Measurements from ENCODE around the gene MAD1L1.
A peak's percentile ranks its signal among the peaks of the same experiment; 100 is the strongest.

Gene MAD1L1

DNA sequence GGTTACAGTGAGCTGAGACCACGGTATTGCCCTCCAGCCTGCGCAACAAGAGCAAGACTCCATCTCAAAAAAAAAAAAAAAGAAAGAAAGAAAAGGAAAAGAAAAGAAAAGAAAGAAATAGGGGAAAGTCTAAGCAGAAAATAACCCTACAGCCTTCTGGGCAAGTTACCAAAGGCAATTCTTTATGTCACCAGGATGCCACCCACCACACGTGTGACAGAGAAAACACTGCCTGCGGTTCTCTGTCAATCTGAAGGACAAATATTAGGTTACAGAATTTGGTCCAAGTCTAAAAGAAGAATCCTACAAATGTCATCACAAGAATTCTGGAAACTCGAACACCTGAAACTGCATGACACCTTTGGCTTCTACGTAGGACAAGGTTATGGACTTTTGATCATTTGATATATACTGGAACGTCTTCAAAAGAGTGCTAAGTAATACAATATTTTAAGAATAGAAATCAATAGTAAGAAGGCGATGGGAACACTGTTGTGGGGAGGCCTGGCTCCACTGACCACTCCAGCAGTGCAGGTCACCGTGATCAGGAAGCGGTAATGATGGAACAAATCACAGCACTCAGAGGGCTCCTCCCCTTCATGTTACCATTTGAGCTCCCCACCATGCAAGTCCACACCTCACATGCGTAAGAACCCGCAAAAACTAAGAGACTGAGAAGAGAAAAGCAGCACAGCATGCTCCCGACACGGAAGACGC, 75.8 kb downstream of the MAD1L1 start:
- peak overlapping the region; percentile 5; the same call in 1 of the 2 replicates for H3K27ac ChIP-seq
- no peak for TF ChIP-seq ZFX (IDR thresholded peaks at IDR 0.05)
- TF ChIP-seq, protein P1, sequence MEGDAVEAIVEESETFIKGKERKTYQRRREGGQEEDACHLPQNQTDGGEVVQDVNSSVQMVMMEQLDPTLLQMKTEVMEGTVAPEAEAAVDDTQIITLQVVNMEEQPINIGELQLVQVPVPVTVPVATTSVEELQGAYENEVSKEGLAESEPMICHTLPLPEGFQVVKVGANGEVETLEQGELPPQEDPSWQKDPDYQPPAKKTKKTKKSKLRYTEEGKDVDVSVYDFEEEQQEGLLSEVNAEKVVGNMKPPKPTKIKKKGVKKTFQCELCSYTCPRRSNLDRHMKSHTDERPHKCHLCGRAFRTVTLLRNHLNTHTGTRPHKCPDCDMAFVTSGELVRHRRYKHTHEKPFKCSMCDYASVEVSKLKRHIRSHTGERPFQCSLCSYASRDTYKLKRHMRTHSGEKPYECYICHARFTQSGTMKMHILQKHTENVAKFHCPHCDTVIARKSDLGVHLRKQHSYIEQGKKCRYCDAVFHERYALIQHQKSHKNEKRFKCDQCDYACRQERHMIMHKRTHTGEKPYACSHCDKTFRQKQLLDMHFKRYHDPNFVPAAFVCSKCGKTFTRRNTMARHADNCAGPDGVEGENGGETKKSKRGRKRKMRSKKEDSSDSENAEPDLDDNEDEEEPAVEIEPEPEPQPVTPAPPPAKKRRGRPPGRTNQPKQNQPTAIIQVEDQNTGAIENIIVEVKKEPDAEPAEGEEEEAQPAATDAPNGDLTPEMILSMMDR (conservative IDR thresholded peaks at IDR 0.05), result no peak

DNA sequence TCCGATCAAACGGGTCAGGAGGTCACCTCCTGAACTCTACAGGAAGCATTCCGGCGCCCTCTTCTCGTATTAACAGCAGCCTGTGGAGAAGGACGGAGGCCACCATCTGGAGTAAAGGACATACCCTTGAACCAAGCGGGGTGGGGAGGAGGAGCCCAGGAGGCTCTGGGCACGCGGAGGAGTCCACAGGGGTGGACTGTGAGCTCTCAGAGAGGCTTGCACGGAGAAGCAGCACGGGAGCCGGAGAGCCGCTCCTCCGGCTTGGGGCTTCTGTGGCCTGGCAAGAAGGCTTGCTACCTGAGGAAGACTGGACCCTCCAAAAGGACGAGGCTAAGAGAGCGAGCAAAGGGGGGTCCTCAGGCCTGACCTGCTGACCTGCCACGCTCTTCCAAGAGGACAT, 77.9 kb downstream of the MAD1L1 start:
- TF ChIP-seq, protein P1 (conservative IDR thresholded peaks at IDR 0.05), result no peak
- no peak for TF ChIP-seq ZFX (IDR thresholded peaks at IDR 0.05)

DNA sequence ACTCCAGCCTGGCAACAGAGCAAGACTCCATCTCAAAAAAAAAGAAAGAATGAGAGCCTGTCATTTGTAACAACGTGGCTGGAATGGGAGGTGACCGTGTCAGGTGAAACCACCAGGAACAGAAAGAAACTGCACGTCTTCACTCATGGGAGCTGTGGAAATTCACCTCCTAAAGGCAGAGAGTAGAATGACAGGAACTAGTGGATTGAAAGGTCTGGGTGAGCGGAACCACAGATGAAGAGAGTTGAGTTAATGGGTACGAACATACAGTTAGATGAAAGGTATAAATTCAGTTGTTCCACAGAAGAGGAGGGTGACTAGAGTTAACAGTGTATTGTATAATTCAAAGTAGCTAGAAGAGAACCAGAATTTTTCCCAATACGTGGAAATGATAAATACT, 78.6 kb downstream of the MAD1L1 start:
- H3K27ac ChIP-seq, result no peak overlapping the region
- TF ChIP-seq, protein P1 (conservative IDR thresholded peaks at IDR 0.05), result no peak
- no peak for TF ChIP-seq ZFX (IDR thresholded peaks at IDR 0.05)

More for the DNA sequence above, 77.9 kb downstream of the MAD1L1 start:
- H3K27ac ChIP-seq, result no peak overlapping the region

DNA sequence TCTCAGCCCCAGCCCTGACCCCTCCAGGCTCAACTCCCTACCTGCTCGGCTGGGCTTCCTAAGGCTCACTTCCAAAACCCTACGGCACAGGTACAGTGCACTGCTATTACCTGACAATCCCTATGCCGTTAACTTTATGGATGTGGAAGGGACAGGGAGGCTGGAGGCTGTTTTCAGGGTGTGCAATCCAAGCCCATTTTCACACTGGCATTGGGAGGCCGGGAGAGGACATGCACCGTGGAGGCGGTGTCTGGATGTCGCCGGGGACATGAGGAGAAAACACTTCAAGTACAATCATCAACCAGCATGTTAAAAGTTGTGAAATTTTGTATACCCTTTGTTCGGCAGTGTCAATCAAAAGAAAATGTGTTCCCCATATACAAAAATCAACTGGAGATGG, 80.1 kb downstream of the MAD1L1 start:
- TF ChIP-seq ZFX (IDR thresholded peaks at IDR 0.05), result no peak
- TF ChIP-seq, protein P1 (conservative IDR thresholded peaks at IDR 0.05), result no peak
- H3K27ac ChIP-seq, result no peak overlapping the region

DNA sequence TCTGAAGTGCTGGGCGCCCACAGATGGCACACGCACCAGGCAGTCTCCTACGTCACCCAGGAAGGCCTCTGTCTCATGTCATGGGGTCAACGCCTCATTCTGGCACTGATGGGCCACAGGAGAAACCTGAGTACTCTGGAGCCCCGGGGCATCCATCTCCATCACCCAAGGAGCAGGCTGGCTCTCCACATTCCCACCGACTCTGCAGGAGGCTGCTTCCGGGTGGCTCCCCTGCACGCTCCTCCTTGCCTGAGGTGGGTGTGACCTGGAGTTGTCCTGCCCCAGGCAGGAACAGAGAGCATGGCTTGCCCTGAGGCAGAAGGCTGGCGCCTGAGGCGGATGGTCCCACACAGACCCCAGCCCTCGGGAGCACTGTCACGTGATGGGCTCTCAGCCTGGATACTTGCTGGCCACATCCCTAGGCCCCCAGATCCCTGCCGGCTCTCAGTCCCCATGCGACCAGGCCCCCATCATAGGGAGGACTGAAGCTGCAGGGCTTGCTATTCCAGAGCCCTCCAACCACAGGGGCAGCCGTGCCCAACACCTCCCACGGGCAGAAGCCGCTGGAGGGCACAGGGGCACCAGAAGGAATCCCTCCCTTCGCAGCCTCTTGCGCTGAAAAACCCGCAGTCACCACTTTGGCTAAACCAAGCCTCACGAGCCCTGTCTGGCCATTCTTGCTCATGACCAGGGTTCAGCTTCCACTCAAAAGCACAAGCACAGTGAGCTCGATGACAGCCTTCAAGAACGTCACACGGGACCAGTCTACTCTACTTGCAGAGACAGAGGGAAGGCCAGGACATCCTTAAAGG, 80.7 kb downstream of the MAD1L1 start:
- TF ChIP-seq, protein P1 (conservative IDR thresholded peaks at IDR 0.05), result no peak
- no peak for TF ChIP-seq ZFX (IDR thresholded peaks at IDR 0.05)
- no peak overlapping the region for H3K27ac ChIP-seq

DNA sequence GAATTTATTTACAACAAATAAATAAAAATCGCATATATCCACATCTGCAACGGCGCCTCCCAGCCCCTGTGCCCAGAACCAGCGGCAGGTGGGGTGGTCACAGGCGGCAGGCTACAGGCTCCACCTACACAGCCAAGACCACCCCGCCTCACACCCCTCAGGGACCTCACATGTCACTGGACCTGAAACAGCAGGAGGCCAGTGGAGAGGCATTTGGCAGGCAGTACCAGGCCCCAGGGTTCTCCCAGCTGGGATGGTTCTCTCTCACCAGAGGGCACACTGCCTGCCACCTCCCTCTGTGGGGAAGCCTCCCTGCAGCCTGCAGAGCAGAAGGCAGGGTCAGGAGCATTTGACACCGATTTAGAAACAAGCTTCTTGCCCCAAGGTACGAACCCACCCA, 81.5 kb downstream of the MAD1L1 start:
- H3K27ac ChIP-seq, result no peak overlapping the region
- no peak for TF ChIP-seq ZFX (IDR thresholded peaks at IDR 0.05)
- TF ChIP-seq, protein P1 (conservative IDR thresholded peaks at IDR 0.05), result no peak

DNA sequence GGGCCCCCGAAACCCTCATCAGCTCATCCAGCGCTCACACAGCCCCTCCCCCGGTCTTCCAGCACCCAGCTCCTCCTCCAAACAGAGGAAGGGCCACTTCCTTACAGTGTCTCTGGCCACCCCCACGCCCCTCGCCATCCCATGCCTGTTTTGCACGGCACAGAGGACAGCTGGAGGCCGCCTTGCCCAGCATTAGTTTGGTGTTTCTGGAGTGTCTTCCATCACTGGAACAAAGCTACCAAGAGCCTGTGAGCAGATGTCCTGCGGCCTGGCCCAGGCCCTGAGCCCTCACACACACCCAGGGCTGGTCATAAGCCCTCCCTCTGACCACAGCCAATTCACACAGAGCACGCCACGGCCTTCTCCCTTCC, 82.3 kb downstream of the MAD1L1 start:
- H3K27ac ChIP-seq, result no peak overlapping the region
- no peak for TF ChIP-seq ZFX (IDR thresholded peaks at IDR 0.05)
- TF ChIP-seq, protein P1 (conservative IDR thresholded peaks at IDR 0.05), result no peak

Data from C4-2B (cell line).